Peyer's patch (tissue), 4 donors: Measurements from ENCODE around the gene FRMD4A. TPM values are rescaled to one million over a fixed set of nuclear protein-coding genes. Genes with fewer than 3 reads are reported as not detected.

ENCODE experiments used
- DNase-seq, 3 donors: peaks; one replicate each; pipeline ENCODE4 v3.0.0-alpha.2; 2017 to 2019
- H3K27ac ChIP-seq, 4 donors: fragments of 200-600 bp; sonication (generic); one replicate each; pipeline ENCODE4 v1.5.1; 2016 to 2019
- H3K27me3 ChIP-seq, 2 donors: fragments of 200-600 bp; sonication (generic); one replicate each; pipeline ENCODE4 v1.5.1; 2019
- H3K36me3 ChIP-seq, 3 donors: fragments of 200-600 bp; sonication (generic); one replicate each; pipeline ENCODE4 v1.5.1; 2016 to 2019
- H3K4me1 ChIP-seq, 4 donors: fragments of 200-600 bp; sonication (generic); one replicate each; pipeline ENCODE4 v1.5.1; 2016 to 2019
- H3K4me3 ChIP-seq, 4 donors: fragments of 200-600 bp; sonication (generic); 1 replicate in 3 of 4; 2 replicates in 1 of 4; pipeline ENCODE4 v1.5.1; 2016 to 2019; ENCODE audit warnings: mild to moderate bottlenecking in 1 of 4
- H3K9me3 ChIP-seq, 4 donors: fragments of 200-600 bp; sonication (generic); one replicate each; pipeline ENCODE4 v1.5.1; 2016 to 2019; ENCODE audit warnings: mild to moderate bottlenecking in 1 of 4
- CTCF ChIP-seq, 6 experiments: fragments of 450-650 bp in 4 of 6; fragments of 200-600 bp in 2 of 6; sonication (generic) in 1 of 6; IDR thresholded peaks; one replicate each; pipeline ENCODE4 v1.5.1; 2017 to 2019; ENCODE audit warnings: antibody characterized with exemption in 6 of 6, mild to moderate bottlenecking in 3 of 6, moderate library complexity in 1 of 6
- POLR2A ChIP-seq, 2 donors: fragments of 450-650 bp; IDR thresholded peaks; one replicate each; pipeline ENCODE4 v1.5.1; 2017; ENCODE audit warnings: antibody characterized with exemption in 2 of 2, mild to moderate bottlenecking in 2 of 2, moderate library complexity in 2 of 2
- total RNA-seq, 4 donors: library from RNA; depleted of rRNA; stranded (reverse); fragments of >200 nt; gene quantifications; one replicate each; pipeline ENCODE4 v1.1.0, GENCODE V29; 2016

The FRMD4A gene
- total RNA-seq, 4 donors from 2014 or later, result 3.0 to 47.9 (median 5.9) TPM

DNA sequence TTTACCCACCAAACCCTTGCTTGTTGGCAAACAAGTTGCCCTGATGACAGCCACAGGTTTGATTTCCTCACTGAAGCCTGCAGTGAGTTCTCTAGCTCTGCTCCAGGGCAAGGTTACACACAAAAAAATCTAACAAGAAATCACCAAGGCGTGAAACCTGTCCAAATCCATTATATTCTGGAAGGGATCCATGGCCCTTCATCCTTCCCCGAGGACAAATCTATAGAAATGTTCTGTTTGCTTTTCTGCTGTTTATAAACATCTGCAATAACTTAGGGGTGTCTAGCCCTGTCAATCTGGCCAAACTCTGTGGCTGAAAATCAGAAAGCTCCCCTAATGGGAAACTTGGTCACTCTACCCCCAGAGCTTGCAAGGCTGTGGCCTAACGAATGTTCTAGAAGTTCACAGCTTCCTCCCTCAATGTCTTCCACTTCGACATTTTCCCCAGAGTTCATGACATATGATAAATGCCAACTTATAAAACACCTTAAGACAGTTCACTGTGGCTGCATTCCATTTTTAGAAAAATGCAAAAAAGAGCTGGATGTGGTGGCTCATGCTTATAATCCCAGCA lies 579.4 kb downstream of the FRMD4A start:
- H3K36me3 ChIP-seq, result no peaks in the 10 kb centered on the region
- no peak overlapping the region for H3K4me3 ChIP-seq
- H3K27me3 ChIP-seq, result no peaks in the 10 kb centered on the region
- no peaks in the 10 kb centered on the region for H3K9me3 ChIP-seq
- H3K27ac ChIP-seq, result no peak overlapping the region
- no peak for TF ChIP-seq CTCF (IDR thresholded peaks at IDR 0.05)
- no peak for TF ChIP-seq POLR2A (IDR thresholded peaks at IDR 0.05)
- H3K4me1 ChIP-seq, result no peaks in the 10 kb centered on the region
- no peak for DNase-seq

- no peaks in the 10 kb centered on the region for H3K27me3 ChIP-seq
- no peak for TF ChIP-seq POLR2A (IDR thresholded peaks at IDR 0.05)
- TF ChIP-seq CTCF (IDR thresholded peaks at IDR 0.05), result no peak
- no peaks in the 10 kb centered on the region for H3K4me1 ChIP-seq
- no peaks in the 10 kb centered on the region for H3K9me3 ChIP-seq
- no peaks in the 10 kb centered on the region for H3K36me3 ChIP-seq
- no peak overlapping the region for H3K4me3 ChIP-seq
- DNase-seq, result no peak
- no peak overlapping the region for H3K27ac ChIP-seq
Observed at GRCh38 chr10:13750299-13751190, 580.2 kb downstream of the FRMD4A start.

DNA sequence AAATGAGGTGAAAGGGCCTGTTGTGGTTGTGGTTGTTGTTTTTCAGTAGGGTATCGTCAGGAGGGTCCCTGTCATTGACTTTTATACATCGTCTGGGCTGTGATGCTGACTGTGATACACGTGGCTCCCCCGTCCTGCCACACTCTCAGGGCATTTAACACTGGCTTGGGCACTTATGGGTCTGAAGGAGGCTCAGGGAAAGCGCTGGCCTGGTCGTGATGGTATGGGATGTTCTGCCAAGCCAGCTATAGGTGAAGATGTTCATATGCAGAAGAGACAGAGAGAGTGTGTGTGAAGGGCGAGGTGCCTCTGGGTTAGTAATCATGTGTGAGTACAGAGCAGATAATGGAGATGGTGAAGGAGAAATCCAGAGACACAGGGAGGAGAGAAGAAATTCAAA lies 585.5 kb downstream of the FRMD4A start:
- H3K27ac ChIP-seq, result no peak overlapping the region
- no peaks in the 10 kb centered on the region for H3K36me3 ChIP-seq
- no peaks in the 10 kb centered on the region for H3K9me3 ChIP-seq
- no peak overlapping the region for H3K4me3 ChIP-seq
- no peak for DNase-seq
- H3K4me1 ChIP-seq, result no peaks in the 10 kb centered on the region
- no peaks in the 10 kb centered on the region for H3K27me3 ChIP-seq
- TF ChIP-seq CTCF (IDR thresholded peaks at IDR 0.05) (no peak), POLR2A (IDR thresholded peaks at IDR 0.05) (no peak)

GRCh38 chr10:13743963-13744362 lies 586.8 kb downstream of the FRMD4A start:
- H3K27ac ChIP-seq, result no peak overlapping the region
- TF ChIP-seq CTCF (IDR thresholded peaks at IDR 0.05) (no peak), POLR2A (IDR thresholded peaks at IDR 0.05) (no peak)
- no peaks in the 10 kb centered on the region for H3K4me1 ChIP-seq
- H3K36me3 ChIP-seq, result no peaks in the 10 kb centered on the region
- no peak for DNase-seq
- no peaks in the 10 kb centered on the region for H3K9me3 ChIP-seq
- no peak overlapping the region for H3K4me3 ChIP-seq
- H3K27me3 ChIP-seq, result no peaks in the 10 kb centered on the region

- no peak overlapping the region for H3K27ac ChIP-seq
- no peak overlapping the region for H3K4me3 ChIP-seq
- no peaks in the 10 kb centered on the region for H3K4me1 ChIP-seq
- no peaks in the 10 kb centered on the region for H3K27me3 ChIP-seq
- H3K9me3 ChIP-seq, result no peaks in the 10 kb centered on the region
- no peak for TF ChIP-seq POLR2A (IDR thresholded peaks at IDR 0.05)
- TF ChIP-seq CTCF (IDR thresholded peaks at IDR 0.05), result no peak
- DNase-seq, result no peak
- H3K36me3 ChIP-seq, result no peaks in the 10 kb centered on the region
Observed at GRCh38 chr10:13743101-13743693, 587.5 kb downstream of the FRMD4A start.
